HEK293 (cell line): ENCODE measurements around the gene DNMT3A.

Experiments used
- CTCF ChIA-PET: fragments of 350-600 bp; formaldehyde crosslinking; extraction: SDS; loops from one replicate; lab custom pipeline; 2021; ENCODE audit warnings: antibody characterized with exemption; lab: Yijun Ruan, JAX
- POLR2A ChIA-PET: fragments of 300-600 bp; formaldehyde crosslinking; extraction: SDS; loops from one replicate; lab custom pipeline; 2020; ENCODE audit warnings: antibody characterized with exemption, inconsistent platforms; lab: Yijun Ruan, JAX
- H3K27ac ChIP-seq: fragments of 200-500 bp; sonication (Bioruptor generic); 2 replicates; pipeline ENCODE4 v1.5.1; 2014; ENCODE audit warnings: low read depth, low read length, control low read depth, inconsistent platforms; ENCODE audit errors: extremely low read depth
- H3K36me3 ChIP-seq, 2 experiments: fragments of 200-500 bp in 1 of 2; sonication (Bioruptor generic) in 1 of 2; 1 replicate in 1 of 2; 2 replicates in 1 of 2; pipeline ENCODE4 v1.5.1; 2014 to 2017; ENCODE audit warnings: inconsistent platforms in 2 of 2, low read length in 2 of 2; ENCODE audit not compliant: control insufficient read depth in 2 of 2, insufficient read depth in 1 of 2
- H3K4me1 ChIP-seq: fragments of 200-500 bp; sonication (Bioruptor generic); 2 replicates; pipeline ENCODE4 v1.5.1; 2014; ENCODE audit warnings: mild to moderate bottlenecking, low read length, inconsistent platforms; ENCODE audit not compliant: control insufficient read depth, insufficient read depth
- H3K4me3 ChIP-seq: 2 replicates; pipeline ENCODE4 v1.5.1; 2011; ENCODE audit warnings: low read depth, mild to moderate bottlenecking, control low read depth, low read length, moderate library complexity
- H3K9me3 ChIP-seq: fragments of 200-500 bp; sonication (Bioruptor generic); 2 replicates; pipeline ENCODE4 v1.5.1; 2014; ENCODE audit warnings: low read depth, low read length, inconsistent platforms; ENCODE audit not compliant: control insufficient read depth, insufficient read depth
- BCL11B ChIP-seq: fragments of 450-650 bp; formaldehyde crosslinking; IDR thresholded peaks from 2 replicates; pipeline ENCODE4 v1.5.1; 2016; ENCODE audit warnings: low read depth, missing biosample characterization, missing genetic modification characterization
- KLF1 ChIP-seq: fragments of 450-650 bp; formaldehyde crosslinking; IDR thresholded peaks from 2 replicates; pipeline ENCODE4 v1.5.1; 2016; ENCODE audit warnings: missing biosample characterization, missing genetic modification characterization
- KLF8 ChIP-seq: fragments of 450-650 bp; formaldehyde crosslinking; IDR thresholded peaks from 2 replicates; pipeline ENCODE4 v1.5.1; 2016; ENCODE audit warnings: missing biosample characterization, missing genetic modification characterization
- KLF9 ChIP-seq: fragments of 450-650 bp; formaldehyde crosslinking; IDR thresholded peaks from 2 replicates; pipeline ENCODE4 v1.5.1; 2016; ENCODE audit warnings: missing biosample characterization, missing genetic modification characterization, low read depth
- ZNF140 ChIP-seq: fragments of 450-650 bp; formaldehyde crosslinking; IDR thresholded peaks from 2 replicates; pipeline ENCODE4 v1.5.1; 2016; ENCODE audit warnings: missing biosample characterization, missing genetic modification characterization
- ZNF174 ChIP-seq: fragments of 450-650 bp; formaldehyde crosslinking; IDR thresholded peaks from 2 replicates; pipeline ENCODE4 v1.5.0; 2017; ENCODE audit warnings: missing biosample characterization, mild to moderate bottlenecking, missing genetic modification characterization
- ZNF202 ChIP-seq: fragments of 450-650 bp; formaldehyde crosslinking; IDR thresholded peaks from 2 replicates; pipeline ENCODE4 v1.5.1; 2016; ENCODE audit warnings: missing biosample characterization, missing genetic modification characterization, borderline replicate concordance
- ZNF473 ChIP-seq: fragments of 450-650 bp; formaldehyde crosslinking; IDR thresholded peaks from 2 replicates; pipeline ENCODE4 v1.5.1; 2017; ENCODE audit warnings: missing biosample characterization, missing genetic modification characterization
- ZNF596 ChIP-seq: fragments of 450-650 bp; IDR thresholded peaks from 2 replicates; pipeline ENCODE4 v1.5.0; 2018; ENCODE audit warnings: missing biosample characterization, mild to moderate bottlenecking, missing genetic modification characterization, moderate library complexity
- ZNF76 ChIP-seq: fragments of 450-650 bp; formaldehyde crosslinking; IDR thresholded peaks from 2 replicates; pipeline ENCODE4; 2016; ENCODE audit warnings: low read depth, missing biosample characterization, missing genetic modification characterization, borderline replicate concordance
- ZNF830 ChIP-seq: fragments of 450-650 bp; IDR thresholded peaks from 2 replicates; pipeline ENCODE4 v1.5.0; 2018; ENCODE audit warnings: missing biosample characterization, missing genetic modification characterization, low read depth, mild to moderate bottlenecking, moderate library complexity
- TF ChIP-seq, protein P1 (sequence below): fragments of 450-650 bp; formaldehyde crosslinking; IDR thresholded peaks from 2 replicates; pipeline ENCODE4 v1.5.1; 2016; ENCODE audit warnings: missing biosample characterization, missing genetic modification characterization
- TF ChIP-seq, protein P2 (sequence below): fragments of 450-650 bp; formaldehyde crosslinking; IDR thresholded peaks from 2 replicates; pipeline ENCODE4 v1.5.1; 2017; ENCODE audit warnings: missing biosample characterization, missing genetic modification characterization

Gene DNMT3A

DNA sequence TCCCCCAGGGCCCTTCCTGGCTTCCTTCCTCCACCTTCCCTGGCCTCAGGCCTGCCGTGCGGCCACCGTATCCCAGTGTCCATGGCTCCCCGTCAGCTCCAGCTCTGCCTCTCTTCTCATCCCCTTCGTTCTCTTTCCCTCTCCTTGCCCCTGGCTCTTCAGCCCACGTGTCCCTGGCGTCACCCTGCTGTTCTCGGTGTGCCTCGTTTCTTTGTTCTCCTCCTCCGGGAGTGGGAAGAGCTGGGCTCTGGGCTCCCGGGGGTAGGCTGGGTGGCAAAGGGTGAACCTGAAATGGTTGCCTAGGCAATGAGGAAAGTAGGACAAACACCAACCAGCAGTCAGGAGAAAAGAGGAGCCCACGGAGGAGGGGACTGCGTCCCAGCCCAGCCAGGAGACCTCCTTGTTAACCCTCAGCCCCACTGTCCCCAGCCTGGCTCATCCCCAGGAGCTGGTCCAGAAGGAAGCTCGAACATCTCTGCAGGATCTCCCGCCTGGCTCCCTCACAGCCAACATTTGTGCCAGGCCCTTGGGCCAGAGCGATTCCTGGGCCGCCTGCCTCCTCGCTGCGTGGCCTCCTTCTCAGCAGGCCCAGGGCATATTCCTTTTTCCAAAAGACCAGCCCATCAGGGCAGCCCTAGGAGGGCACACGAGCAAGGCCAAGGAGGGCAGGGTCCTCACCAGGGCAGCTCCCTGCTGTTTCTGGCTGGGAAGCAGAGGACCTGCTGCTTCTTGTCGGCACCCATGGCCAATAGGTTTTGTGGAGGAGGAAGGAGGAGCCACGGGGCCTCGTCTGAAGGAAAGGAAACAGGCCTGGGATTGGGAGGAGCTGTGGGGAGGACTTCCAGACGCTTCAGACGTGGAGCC, 30.9 kb upstream of the DNMT3A start (continued):
- TF ChIP-seq ZNF174 (tag by site-specific recombination) (no peak), ZNF596 (tag by site-specific recombination) (no peak), ZNF830 (tag by site-specific recombination) (no peak)

DNA sequence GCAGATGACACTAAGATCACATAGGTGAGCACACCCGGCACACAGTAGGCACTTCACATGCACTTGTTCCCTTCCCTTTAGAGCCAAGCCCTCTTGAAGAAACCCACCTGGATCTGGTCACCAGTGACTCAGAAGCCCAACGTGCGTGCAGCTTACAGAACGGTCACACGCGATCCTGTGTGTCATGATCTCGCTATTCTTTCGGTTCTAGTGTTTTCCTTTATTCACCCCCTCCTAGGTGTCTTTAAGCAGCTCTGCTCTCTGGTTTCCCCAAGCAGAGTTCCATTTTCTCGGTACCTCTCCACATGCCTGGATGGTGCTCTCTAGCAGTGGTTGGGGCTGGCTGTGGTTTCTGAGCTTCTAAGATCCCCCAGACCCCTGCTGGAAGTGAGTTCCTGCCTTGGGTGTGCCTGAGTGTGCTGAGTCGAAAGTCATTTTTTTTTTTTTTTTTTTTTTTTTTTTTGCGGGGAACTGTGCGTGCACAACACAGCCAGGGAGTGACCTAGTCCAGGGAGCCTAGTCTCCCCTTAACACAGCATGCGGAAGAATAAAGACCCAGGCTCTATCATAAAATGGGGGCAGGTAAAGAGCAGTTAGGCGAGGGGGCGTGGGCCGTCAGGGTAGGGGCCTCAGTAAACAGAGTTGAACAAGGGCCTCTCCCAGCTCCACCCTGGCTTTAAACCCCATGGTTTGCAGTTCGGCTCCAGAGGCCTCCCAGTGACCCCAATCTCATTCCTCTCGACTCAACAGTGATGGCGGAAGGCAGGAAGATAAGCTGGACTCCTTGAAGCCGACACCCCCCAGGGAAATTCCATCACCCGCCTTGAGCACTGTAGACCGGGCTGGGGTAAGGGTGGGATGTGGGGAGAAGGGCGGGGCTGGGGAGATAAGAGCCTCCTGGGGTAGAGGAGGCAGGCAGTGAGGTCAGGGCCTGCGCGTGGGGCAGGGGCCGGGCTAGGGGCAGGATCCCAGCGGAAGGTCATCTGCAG, 29.8 kb upstream of the DNMT3A start:
- no peaks in the 10 kb centered on the region for H3K9me3 ChIP-seq
- H3K4me3 ChIP-seq, result no peak overlapping the region
- no peaks in the 10 kb centered on the region for H3K36me3 ChIP-seq
- ChIA-PET POLR2A (interaction anchor here (0.7 kb wide), 1 partner anchor 29 kb away, joined by 6 read pairs; no protein-coding TSS in a partner anchor), CTCF (interaction anchor here (2.5 kb wide), 1 partner anchor 10 kb away, joined by 15 read pairs; no protein-coding TSS in a partner anchor)
- H3K27ac ChIP-seq, result no peak overlapping the region
- H3K4me1 ChIP-seq, result no peaks in the 10 kb centered on the region
- TF ChIP-seq ZNF830 (tag by site-specific recombination), result no peak
- no peak for TF ChIP-seq ZNF473 (tag by site-specific recombination)
- TF ChIP-seq KLF1 (tag by site-specific recombination), result peak; percentile 78
- TF ChIP-seq KLF9 (tag by site-specific recombination), result no peak

DNA sequence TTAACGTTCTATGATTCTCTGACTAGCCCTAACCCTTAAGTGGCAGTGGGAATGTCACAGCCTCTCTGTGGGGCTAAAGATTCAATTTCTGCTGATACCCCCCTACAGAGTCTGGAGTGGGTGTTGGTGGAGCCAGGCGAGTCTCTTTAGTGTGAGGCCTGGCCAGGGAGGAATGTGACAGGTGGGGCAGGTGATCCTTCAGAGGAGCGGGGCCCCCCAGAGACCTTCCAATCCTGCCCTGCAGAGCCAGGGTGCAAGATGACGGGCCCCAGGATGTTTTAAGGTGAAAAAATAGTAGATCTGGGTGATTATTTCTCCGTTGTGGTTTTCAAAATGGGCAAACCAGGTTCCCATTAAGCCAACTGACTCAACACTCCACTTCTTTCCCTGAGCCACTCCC, 28.2 kb upstream of the DNMT3A start:
- no peaks in the 10 kb centered on the region for H3K36me3 ChIP-seq
- no peak for TF ChIP-seq BCL11B
- no peak for TF ChIP-seq ZNF202 (tag by site-specific recombination)
- TF ChIP-seq, protein P1, sequence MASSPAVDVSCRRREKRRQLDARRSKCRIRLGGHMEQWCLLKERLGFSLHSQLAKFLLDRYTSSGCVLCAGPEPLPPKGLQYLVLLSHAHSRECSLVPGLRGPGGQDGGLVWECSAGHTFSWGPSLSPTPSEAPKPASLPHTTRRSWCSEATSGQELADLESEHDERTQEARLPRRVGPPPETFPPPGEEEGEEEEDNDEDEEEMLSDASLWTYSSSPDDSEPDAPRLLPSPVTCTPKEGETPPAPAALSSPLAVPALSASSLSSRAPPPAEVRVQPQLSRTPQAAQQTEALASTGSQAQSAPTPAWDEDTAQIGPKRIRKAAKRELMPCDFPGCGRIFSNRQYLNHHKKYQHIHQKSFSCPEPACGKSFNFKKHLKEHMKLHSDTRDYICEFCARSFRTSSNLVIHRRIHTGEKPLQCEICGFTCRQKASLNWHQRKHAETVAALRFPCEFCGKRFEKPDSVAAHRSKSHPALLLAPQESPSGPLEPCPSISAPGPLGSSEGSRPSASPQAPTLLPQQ, result no peak
- CTCF ChIA-PET, result interaction anchor here (1.0 kb wide), 1 partner anchor 8 kb away, joined by 3 read pairs; no protein-coding TSS in a partner anchor
- no peaks in the 10 kb centered on the region for H3K4me1 ChIP-seq
- H3K9me3 ChIP-seq, result no peaks in the 10 kb centered on the region
- POLR2A ChIA-PET, result no interaction called here
- no peak overlapping the region for H3K4me3 ChIP-seq
- H3K27ac ChIP-seq, result no peak overlapping the region

DNA sequence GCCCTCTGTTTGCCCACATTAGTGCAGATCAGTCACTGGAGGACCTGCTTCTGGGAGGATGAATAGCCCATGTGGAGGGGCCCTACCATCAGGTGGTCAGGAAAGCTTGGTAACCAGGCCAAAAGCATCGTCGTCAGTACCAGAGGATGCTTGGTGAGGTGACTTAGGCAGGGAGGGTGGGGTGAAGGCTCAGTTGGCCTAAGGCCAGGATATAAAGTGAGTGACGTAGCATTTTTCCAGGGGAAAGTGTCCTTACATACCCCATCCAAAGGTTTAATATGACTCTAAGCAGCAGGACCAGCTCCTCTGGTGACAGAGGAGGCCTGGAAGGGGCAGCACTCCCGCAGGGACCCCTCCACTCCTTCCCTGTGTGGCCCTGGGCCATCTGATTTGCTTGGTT, 27.7 kb upstream of the DNMT3A start:
- no peak overlapping the region for H3K27ac ChIP-seq
- ChIA-PET CTCF (no interaction called here), POLR2A (no interaction called here)
- H3K4me1 ChIP-seq, result no peaks in the 10 kb centered on the region
- no peak overlapping the region for H3K4me3 ChIP-seq
- TF ChIP-seq, protein P2, sequence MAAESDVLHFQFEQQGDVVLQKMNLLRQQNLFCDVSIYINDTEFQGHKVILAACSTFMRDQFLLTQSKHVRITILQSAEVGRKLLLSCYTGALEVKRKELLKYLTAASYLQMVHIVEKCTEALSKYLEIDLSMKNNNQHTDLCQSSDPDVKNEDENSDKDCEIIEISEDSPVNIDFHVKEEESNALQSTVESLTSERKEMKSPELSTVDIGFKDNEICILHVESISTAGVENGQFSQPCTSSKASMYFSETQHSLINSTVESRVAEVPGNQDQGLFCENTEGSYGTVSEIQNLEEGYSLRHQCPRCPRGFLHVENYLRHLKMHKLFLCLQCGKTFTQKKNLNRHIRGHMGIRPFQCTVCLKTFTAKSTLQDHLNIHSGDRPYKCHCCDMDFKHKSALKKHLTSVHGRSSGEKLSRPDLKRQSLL, result no peak
- no peak for TF ChIP-seq ZNF76 (tag by site-specific recombination)
- no peak for TF ChIP-seq KLF8 (tag by site-specific recombination)
- TF ChIP-seq ZNF140 (tag by site-specific recombination), result no peak
- H3K36me3 ChIP-seq, result no peaks in the 10 kb centered on the region
- H3K9me3 ChIP-seq, result no peaks in the 10 kb centered on the region
